ENCODE measurements around the gene EFEMP1. TPM values are rescaled to one million over a fixed set of nuclear protein-coding genes. Genes with fewer than 3 reads are reported as not detected.
A peak's percentile ranks its signal among the peaks of the same experiment; 100 is the strongest.

EFEMP1 gene
- total and polyA plus RNA-seq, 9 of the 15 experiments (the other 6 are each of a cell fraction or from before 2014, with no cell fraction given): 0.05 to 6.2 (median 0.22) TPM

DNA sequence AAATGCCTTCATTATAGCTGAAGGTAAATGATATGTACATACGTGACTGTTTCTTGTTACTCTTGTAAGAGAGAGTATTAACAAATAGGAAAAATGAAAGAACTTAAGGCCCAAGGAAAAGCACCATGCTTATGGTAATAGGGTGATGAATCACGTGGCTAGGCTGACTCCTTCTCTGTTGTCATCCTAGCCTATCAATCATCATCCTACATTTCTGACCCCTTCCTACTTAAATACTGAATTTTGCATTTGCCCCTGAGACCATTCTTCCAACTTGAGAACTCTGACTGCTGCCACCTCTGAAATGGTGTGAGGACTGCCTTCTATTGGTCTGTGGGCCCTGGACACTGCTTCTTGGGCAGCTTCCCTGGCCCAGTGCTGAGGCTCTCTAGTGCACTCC, 28.9 kb downstream of the EFEMP1 start (continued):
- TF ChIP-seq, protein P1, sequence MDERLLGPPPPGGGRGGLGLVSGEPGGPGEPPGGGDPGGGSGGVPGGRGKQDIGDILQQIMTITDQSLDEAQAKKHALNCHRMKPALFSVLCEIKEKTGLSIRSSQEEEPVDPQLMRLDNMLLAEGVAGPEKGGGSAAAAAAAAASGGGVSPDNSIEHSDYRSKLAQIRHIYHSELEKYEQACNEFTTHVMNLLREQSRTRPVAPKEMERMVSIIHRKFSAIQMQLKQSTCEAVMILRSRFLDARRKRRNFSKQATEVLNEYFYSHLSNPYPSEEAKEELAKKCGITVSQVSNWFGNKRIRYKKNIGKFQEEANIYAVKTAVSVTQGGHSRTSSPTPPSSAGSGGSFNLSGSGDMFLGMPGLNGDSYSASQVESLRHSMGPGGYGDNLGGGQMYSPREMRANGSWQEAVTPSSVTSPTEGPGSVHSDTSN (CRISPR knock-in tag; IDR thresholded peaks at IDR 0.05; ENCODE audit: low read depth): no peak
- TF ChIP-seq, protein P1 (tag; conservative IDR thresholded peaks at IDR 0.05; ENCODE audit: low read depth): peak; percentile 51; the same call in 1 of the 2 replicates
- TF ChIP-seq NFXL1 (CRISPR knock-in tag; IDR thresholded peaks at IDR 0.05) (no peak), THRAP3 (IDR thresholded peaks at IDR 0.05; ENCODE audit: borderline replicate concordance) (no peak)
- TF ChIP-seq, protein P2, sequence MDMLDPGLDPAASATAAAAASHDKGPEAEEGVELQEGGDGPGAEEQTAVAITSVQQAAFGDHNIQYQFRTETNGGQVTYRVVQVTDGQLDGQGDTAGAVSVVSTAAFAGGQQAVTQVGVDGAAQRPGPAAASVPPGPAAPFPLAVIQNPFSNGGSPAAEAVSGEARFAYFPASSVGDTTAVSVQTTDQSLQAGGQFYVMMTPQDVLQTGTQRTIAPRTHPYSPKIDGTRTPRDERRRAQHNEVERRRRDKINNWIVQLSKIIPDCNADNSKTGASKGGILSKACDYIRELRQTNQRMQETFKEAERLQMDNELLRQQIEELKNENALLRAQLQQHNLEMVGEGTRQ (CRISPR knock-in tag; IDR thresholded peaks at IDR 0.05): peak; percentile 38

DNA sequence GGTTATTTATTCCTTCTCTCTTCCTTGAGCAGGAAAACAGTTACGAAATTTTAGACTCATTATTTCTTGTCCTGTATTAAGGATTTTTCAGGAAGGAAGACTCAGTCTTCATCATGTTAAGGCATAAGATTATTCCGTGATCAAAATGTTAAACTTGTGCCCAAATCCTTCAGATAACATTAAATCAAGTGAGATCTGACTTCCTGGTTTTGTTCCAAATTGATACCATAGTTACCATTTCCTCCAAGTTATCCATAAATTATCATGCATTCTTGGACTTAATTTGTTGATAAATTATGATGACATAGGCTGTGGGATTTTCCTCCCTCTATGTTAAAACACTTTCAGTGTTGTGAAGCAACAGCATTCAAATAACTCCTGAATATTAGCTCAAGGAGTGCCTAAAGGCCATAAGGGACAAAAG, 31.9 kb downstream of the EFEMP1 start:
- in situ Hi-C loops (cut with MboI) (no loop called here), intact Hi-C loops (cut with micrococcal nuclease) (no loop called here)
- H2AFZ ChIP-seq (ENCODE audit: low read depth, low read length): no peak overlapping the region
- WGBS (ENCODE audit: insufficient coverage, low coverage, missing lambda C conversion rate): 8% methylated on average over 2 of the region's 2 CpGs
- H3K79me2 ChIP-seq (ENCODE audit: control insufficient read depth, insufficient read depth, low read length): no peaks in the 10 kb centered on the region
- no TSS peak for BruUV-seq (replicated peaks)
- H4K20me1 ChIP-seq (replicated peaks; ENCODE audit: control insufficient read depth, insufficient read depth, low read length): no peaks in the 10 kb centered on the region
- ATAC-seq (no peak), DNase-seq (ENCODE audit: extremely low read depth in 1 of 4, low spot score in 3 of 4) (no peak), FAIRE-seq (no peak)
- no peak overlapping the region for H3K4me2 ChIP-seq (ENCODE audit: insufficient read depth, low read length)
- H3K9ac ChIP-seq (ENCODE audit: insufficient read depth in 1 of 2, low read depth in 2 of 2, low read length in 2 of 2): no peak overlapping the region
- POLR2A ChIA-PET: no interaction called here
- no peak overlapping the region for H3K27ac ChIP-seq (ENCODE audit: extremely low read depth, low read depth, low read length)
- H3K9me3 ChIP-seq (replicated peaks; ENCODE audit: control insufficient read depth, insufficient read depth, low read depth, low read length): no peaks in the 10 kb centered on the region
- no peaks in the 10 kb centered on the region for H3K9me1 ChIP-seq (ENCODE audit: control insufficient read depth, insufficient read depth, low read length)
- CTCF ChIA-PET (ENCODE audit: low intra/inter-chr PET ratio): interaction anchor here (0.6 kb wide), 1 partner anchor 410 kb away, joined by 3 read pairs; no protein-coding TSS in a partner anchor
- no peaks in the 10 kb centered on the region for H3K27me3 ChIP-seq (ENCODE audit: control insufficient read depth in 2 of 2, insufficient read depth in 2 of 2, low read length in 2 of 2)
- H3K36me3 ChIP-seq (ENCODE audit: control insufficient read depth, insufficient read depth, low read length): no peaks in the 10 kb centered on the region
- H3K4me3 ChIP-seq: no peak overlapping the region
- H3K4me1 ChIP-seq (replicated peaks in 1 of 2; ENCODE audit: control insufficient read depth in 2 of 2, insufficient read depth in 2 of 2, low read length in 2 of 2): peaks cover 4 to 6% of the 10 kb centered on the region in 2 experiments; a peak in 3 of 5 replicates
- TF ChIP-seq, protein P3, sequence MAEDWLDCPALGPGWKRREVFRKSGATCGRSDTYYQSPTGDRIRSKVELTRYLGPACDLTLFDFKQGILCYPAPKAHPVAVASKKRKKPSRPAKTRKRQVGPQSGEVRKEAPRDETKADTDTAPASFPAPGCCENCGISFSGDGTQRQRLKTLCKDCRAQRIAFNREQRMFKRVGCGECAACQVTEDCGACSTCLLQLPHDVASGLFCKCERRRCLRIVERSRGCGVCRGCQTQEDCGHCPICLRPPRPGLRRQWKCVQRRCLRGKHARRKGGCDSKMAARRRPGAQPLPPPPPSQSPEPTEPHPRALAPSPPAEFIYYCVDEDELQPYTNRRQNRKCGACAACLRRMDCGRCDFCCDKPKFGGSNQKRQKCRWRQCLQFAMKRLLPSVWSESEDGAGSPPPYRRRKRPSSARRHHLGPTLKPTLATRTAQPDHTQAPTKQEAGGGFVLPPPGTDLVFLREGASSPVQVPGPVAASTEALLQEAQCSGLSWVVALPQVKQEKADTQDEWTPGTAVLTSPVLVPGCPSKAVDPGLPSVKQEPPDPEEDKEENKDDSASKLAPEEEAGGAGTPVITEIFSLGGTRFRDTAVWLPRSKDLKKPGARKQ (CRISPR knock-in tag; IDR thresholded peaks at IDR 0.05): no peak
- TF ChIP-seq, protein P4, sequence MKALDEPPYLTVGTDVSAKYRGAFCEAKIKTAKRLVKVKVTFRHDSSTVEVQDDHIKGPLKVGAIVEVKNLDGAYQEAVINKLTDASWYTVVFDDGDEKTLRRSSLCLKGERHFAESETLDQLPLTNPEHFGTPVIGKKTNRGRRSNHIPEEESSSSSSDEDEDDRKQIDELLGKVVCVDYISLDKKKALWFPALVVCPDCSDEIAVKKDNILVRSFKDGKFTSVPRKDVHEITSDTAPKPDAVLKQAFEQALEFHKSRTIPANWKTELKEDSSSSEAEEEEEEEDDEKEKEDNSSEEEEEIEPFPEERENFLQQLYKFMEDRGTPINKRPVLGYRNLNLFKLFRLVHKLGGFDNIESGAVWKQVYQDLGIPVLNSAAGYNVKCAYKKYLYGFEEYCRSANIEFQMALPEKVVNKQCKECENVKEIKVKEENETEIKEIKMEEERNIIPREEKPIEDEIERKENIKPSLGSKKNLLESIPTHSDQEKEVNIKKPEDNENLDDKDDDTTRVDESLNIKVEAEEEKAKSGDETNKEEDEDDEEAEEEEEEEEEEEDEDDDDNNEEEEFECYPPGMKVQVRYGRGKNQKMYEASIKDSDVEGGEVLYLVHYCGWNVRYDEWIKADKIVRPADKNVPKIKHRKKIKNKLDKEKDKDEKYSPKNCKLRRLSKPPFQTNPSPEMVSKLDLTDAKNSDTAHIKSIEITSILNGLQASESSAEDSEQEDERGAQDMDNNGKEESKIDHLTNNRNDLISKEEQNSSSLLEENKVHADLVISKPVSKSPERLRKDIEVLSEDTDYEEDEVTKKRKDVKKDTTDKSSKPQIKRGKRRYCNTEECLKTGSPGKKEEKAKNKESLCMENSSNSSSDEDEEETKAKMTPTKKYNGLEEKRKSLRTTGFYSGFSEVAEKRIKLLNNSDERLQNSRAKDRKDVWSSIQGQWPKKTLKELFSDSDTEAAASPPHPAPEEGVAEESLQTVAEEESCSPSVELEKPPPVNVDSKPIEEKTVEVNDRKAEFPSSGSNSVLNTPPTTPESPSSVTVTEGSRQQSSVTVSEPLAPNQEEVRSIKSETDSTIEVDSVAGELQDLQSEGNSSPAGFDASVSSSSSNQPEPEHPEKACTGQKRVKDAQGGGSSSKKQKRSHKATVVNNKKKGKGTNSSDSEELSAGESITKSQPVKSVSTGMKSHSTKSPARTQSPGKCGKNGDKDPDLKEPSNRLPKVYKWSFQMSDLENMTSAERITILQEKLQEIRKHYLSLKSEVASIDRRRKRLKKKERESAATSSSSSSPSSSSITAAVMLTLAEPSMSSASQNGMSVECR (CRISPR knock-in tag; IDR thresholded peaks at IDR 0.05): no peak

Data from K562 (cell line).